ACC112 (cell line): ENCODE measurements around the gene SAMMSON.

ENCODE experiments used
- H2AFZ ChIP-seq: fragments of 200-600 bp; sonication (generic); one replicate; pipeline ENCODE4 v1.6.0; 2017; ENCODE audit warnings: antibody characterized with exemption, low read length; ENCODE audit not compliant: unreplicated experiment
- H3K27ac ChIP-seq: fragments of 200-600 bp; sonication (generic); 2 replicates; pipeline ENCODE4 v1.5.1; 2014; ENCODE audit warnings: low read depth, mild to moderate bottlenecking, antibody characterized with exemption, low read length, moderate library complexity
- H3K27me3 ChIP-seq: fragments of 200-600 bp; sonication (generic); 2 replicates; pipeline ENCODE4 v1.6.1; 2014; ENCODE audit warnings: mild to moderate bottlenecking, antibody characterized with exemption, low read length, moderate library complexity, mixed read lengths; ENCODE audit not compliant: insufficient read depth
- H3K36me3 ChIP-seq: fragments of 200-600 bp; sonication (generic); 2 replicates; pipeline ENCODE4 v1.6.1; 2016; ENCODE audit warnings: mild to moderate bottlenecking, antibody characterized with exemption, low read length, moderate library complexity, mixed read lengths; ENCODE audit not compliant: insufficient read depth
- H3K4me1 ChIP-seq: fragments of 200-600 bp; sonication (generic); one replicate; pipeline ENCODE4 v1.6.1; 2016; ENCODE audit warnings: low read length, mixed read lengths; ENCODE audit not compliant: insufficient read depth, unreplicated experiment, control insufficient read depth
- H3K4me3 ChIP-seq: fragments of 200-600 bp; sonication (generic); 2 replicates; pipeline ENCODE4 v1.5.1; 2014; ENCODE audit warnings: mild to moderate bottlenecking, low read depth, low read length
- H3K79me2 ChIP-seq: fragments of 200-600 bp; sonication (generic); one replicate; pipeline ENCODE4 v1.6.0; 2016; ENCODE audit warnings: low read length; ENCODE audit not compliant: control insufficient read depth, unreplicated experiment, insufficient read depth

Gene SAMMSON

DNA sequence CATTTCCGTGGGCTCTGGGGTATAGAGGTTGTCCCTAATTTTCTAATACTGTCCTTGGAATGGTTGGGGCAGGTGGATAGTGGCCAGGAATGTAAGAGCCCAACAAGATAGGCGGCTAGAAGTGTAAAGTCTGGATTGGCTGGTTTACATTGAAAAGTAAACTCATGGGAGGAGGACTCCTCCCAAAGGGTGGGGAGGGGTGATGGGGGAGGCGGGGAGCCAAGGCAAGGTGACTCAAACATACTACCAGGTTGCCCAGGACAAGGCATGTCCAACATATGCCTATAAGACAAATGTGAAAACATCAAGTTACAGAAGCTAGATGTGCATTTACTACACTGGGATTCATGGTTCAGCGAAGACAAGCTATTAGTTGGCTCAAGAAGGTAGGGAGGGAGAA is 14.3 kb upstream of the SAMMSON start:
- no peaks in the 10 kb centered on the region for H3K4me1 ChIP-seq
- H3K27ac ChIP-seq, result no peak overlapping the region
- no peaks in the 10 kb centered on the region for H3K79me2 ChIP-seq
- H3K27me3 ChIP-seq, result peaks cover 48% of the 10 kb centered on the region
- H3K4me3 ChIP-seq, result no peak overlapping the region
- H2AFZ ChIP-seq, result no peak overlapping the region
- no peaks in the 10 kb centered on the region for H3K36me3 ChIP-seq

DNA sequence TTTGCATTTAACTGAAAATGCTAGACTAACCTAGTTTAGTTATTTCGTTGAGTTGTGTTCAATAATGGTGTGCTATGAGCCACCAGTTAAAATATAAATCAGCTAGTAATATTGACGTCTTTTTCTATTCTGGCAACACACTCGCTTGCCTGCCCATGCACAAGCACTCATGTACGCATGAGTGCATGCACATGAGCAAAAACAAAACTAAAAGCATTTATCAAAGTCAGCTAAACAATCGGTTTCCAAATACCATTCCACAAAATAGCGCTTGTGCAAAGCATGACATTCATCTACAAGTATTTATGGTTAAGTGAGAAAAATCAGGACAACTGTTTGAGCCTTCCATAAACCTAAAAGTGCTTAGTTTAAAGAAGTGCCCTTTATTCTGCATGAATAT is 13.1 kb upstream of the SAMMSON start:
- Histone ChIP-seq H3K79me2 (no peaks in the 10 kb centered on the region), H3K27me3 (peaks cover 55% of the 10 kb centered on the region), H3K4me3 (no peak overlapping the region), H3K36me3 (no peaks in the 10 kb centered on the region), H2AFZ (no peak overlapping the region), H3K27ac (no peak overlapping the region), H3K4me1 (no peaks in the 10 kb centered on the region)

DNA sequence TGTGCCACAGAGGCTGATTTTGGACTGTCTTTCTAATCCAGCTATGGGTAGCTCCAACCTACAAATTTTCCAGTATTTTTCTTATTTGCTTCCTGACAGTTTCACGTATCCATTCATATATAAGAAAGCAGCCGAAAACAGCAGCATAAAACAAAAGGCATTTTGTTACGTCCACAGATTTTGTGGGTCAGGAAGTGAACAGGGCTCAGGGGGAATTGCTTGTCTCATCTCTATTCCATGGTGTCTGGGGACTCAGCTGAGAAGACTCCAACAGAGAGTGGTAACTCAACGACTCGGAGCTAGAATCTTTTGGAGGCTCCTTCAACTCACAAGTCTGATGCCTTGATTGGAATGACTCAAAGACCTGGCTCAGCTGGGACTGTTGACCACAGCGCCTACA is 11.7 kb upstream of the SAMMSON start:
- Histone ChIP-seq H3K27ac (no peak overlapping the region), H3K79me2 (no peaks in the 10 kb centered on the region)

DNA sequence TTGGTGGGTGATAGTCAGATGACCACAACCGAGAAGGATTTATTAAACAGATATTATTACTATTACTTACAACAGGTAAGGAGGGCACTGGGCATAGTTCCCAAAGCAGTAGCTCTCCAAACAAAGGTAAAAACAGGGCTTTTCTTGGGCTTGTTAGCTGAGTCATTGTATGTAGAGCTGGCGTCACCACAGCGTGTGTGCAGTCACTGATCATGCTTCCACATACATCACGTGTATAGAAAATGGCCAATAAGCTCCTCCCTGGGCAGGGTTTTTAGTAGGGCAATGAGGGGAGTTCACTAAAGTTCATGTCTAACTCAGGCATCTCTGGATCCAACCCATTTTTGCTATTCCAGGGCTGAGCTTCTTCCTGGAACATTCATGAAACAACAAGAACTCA is 5.8 kb upstream of the SAMMSON start:
- Histone ChIP-seq H3K27ac (no peak overlapping the region), H3K27me3 (peaks cover 46% of the 10 kb centered on the region), H3K79me2 (no peaks in the 10 kb centered on the region), H3K4me1 (no peaks in the 10 kb centered on the region), H2AFZ (no peak overlapping the region), H3K36me3 (no peaks in the 10 kb centered on the region), H3K4me3 (no peak overlapping the region)

More for the DNA sequence above, 11.7 kb upstream of the SAMMSON start:
- no peak overlapping the region for H2AFZ ChIP-seq
- no peaks in the 10 kb centered on the region for H3K4me1 ChIP-seq
- H3K4me3 ChIP-seq, result no peak overlapping the region
- H3K36me3 ChIP-seq, result no peaks in the 10 kb centered on the region
- peaks cover 64% of the 10 kb centered on the region for H3K27me3 ChIP-seq

DNA sequence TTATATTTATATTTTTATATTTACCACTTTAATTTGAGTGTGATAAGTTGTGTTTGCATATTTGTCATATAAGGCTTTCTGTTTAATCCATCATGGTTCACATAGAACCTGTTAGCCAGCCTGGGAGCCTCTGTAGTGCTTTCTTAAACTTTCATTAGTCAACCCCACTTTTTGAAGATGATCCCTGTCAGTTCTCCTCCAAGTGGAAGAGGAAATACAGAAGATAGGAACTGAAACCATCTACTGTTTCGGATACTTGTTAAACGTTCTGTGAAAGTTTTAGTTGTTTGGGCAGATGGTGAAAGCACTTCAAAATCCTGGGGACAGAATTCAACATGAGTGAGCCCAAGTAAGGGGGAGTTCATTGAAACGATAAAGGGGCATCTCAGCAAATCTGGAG is 4.6 kb upstream of the SAMMSON start:
- H3K27ac ChIP-seq, result no peak overlapping the region
- peaks cover 44% of the 10 kb centered on the region for H3K27me3 ChIP-seq
- H2AFZ ChIP-seq, result no peak overlapping the region
- no peaks in the 10 kb centered on the region for H3K36me3 ChIP-seq
- H3K4me3 ChIP-seq, result no peak overlapping the region
- H3K4me1 ChIP-seq, result no peaks in the 10 kb centered on the region
- H3K79me2 ChIP-seq, result no peaks in the 10 kb centered on the region

DNA sequence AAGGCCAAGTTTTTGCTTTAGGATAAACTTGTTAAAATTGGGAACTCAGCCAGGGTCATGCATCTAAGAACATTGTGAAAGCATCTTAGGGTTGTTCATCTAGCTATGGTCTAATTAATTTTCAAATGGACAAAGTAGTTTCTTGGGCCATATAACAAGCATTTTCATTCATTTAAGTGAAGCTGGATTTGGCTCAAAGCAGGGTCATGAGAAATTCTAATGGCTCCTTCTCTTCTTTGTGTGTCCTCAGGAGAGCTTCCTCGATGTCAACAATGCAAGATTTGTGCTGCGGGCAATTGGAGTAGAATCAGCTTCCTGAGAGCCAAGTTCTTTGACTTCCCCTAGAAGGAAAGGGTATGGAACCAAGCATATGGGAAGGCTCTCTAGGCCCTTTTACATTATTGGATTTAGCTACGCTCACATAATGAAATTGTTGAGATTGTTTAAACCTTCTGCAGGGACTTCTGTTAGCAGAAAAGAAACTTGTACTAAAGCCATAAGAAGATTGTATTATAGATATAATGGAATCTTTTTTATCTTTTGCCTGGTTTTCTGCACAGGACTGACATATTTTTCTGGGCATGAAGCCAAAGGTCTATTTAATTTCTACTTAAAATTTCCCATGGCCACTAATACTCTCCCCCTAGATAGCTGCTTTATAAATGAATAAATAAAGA is 1.8 kb upstream of the SAMMSON start:
- peaks cover 26% of the 10 kb centered on the region for H3K27me3 ChIP-seq
- no peaks in the 10 kb centered on the region for H3K79me2 ChIP-seq
- H3K36me3 ChIP-seq, result no peaks in the 10 kb centered on the region
- no peaks in the 10 kb centered on the region for H3K4me1 ChIP-seq
- no peak overlapping the region for H3K27ac ChIP-seq
- no peak overlapping the region for H2AFZ ChIP-seq
- no peak overlapping the region for H3K4me3 ChIP-seq

DNA sequence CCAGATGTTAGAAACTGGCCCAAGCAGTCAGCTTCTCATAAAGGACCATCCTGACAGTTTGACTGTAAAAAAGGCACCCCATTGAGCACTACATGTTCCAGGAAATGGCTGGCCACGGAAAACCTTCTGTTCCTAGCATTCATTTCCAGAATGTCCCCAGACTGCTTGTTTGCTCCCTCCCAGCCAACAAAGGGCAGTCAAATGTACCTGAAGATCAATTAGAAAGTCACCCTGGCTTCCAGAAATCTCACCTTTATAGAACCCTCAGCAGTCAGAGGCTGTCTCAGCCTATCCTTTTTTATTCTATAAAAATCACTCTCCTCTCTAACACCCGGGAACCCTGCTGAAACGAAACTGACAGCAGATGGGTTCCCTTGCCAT is 784 bp upstream of the SAMMSON start:
- Histone ChIP-seq H3K4me3 (peak overlapping the region; percentile 67), H2AFZ (peak overlapping the region; percentile 72), H3K36me3 (no peaks in the 10 kb centered on the region), H3K27me3 (peaks cover 18% of the 10 kb centered on the region), H3K4me1 (no peaks in the 10 kb centered on the region), H3K79me2 (no peaks in the 10 kb centered on the region), H3K27ac (no peak overlapping the region)

DNA sequence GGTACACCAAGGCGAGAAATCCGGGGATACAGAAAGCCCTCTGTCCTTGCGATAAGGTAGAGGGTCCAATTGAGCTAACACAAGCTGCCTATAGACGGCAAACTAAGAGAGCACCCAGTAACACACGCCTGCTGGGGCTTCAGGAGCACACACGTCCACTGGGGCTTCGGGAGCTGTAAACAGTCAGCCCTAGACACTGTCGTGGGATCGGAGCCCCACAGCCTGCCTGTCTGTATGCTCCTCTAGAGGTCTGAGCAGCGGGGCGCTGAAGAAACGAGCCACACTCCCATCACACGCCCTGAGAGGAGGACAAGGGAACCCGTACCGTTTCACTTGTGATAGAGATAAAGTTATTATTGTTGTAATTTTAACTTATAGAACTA is 486 bp downstream of the SAMMSON start:
- H3K27me3 ChIP-seq, result peaks cover 9% of the 10 kb centered on the region
- no peaks in the 10 kb centered on the region for H3K4me1 ChIP-seq
- H3K27ac ChIP-seq, result no peak overlapping the region
- H3K79me2 ChIP-seq, result no peaks in the 10 kb centered on the region
- no peak overlapping the region for H3K4me3 ChIP-seq
- no peaks in the 10 kb centered on the region for H3K36me3 ChIP-seq
- H2AFZ ChIP-seq, result no peak overlapping the region

DNA sequence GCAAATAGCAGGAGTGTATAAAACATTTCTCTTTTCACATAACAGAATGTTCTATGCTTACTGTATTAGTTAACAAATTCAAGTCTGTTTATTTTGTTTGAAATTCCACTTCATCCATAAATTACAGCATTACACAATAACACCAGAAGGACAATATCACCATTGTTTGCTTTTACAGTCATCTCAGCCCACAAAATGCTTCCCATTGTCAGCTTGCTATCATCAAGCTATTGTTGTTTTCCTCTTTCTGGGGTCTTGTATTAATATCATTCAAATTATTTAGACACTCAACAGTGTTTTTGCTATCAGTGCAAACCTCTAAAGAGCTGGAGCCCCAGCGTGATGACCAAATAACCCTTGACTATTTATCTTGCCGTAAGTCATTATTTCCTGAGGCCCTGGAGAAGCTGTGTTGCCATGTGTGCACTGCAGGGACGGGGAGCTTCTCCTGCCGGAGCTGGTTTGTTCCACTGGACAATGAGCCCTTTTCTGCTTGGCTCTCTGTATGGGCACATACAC is 1.1 kb downstream of the SAMMSON start:
- Histone ChIP-seq H3K36me3 (no peaks in the 10 kb centered on the region), H3K4me3 (no peak overlapping the region), H2AFZ (no peak overlapping the region), H3K27me3 (peaks cover 9% of the 10 kb centered on the region), H3K4me1 (no peaks in the 10 kb centered on the region), H3K79me2 (no peaks in the 10 kb centered on the region), H3K27ac (no peak overlapping the region)

DNA sequence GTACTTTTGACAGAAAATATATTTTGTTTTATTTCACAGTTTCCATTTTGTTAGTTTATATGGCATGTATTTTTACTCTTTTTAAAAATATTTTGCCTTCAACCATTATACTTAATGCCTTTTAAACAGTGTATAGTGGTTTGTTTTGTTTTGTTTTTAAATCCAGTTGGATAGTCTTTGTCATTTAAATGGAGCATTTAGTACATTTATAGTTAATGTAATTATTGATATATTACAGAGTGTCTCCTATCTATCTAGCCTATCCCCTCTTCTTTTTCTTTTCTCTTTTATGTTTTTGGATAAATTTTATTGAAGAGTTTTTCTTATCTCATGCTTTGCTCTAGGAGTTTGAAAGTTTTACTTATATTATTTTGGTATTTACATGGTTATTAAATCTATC is 3.6 kb downstream of the SAMMSON start:
- Histone ChIP-seq H3K4me1 (no peaks in the 10 kb centered on the region), H2AFZ (no peak overlapping the region), H3K79me2 (no peaks in the 10 kb centered on the region), H3K27me3 (peaks cover 7% of the 10 kb centered on the region; the same call in 1 of the 2 replicates), H3K4me3 (no peak overlapping the region), H3K27ac (no peak overlapping the region), H3K36me3 (no peaks in the 10 kb centered on the region)

DNA sequence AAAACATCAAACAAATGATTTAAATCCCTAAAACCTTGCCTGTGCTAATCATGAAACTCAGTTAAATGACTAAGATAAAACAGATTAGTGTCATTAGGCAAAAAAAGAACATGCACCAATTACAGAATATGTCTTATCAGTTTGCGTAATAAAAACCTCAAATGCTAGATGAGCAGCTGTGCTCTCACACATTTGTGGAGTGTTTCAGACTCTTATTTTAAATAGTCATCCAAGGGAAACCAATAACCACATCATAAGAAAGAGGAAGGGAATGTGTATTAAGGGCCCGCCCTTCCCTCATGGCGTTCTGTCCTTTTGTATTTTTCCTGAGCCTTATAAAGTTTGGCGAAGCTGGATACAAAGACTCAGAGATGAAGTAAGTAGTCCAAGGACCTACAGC is 6.6 kb downstream of the SAMMSON start:
- H3K4me3 ChIP-seq, result no peak overlapping the region
- H3K4me1 ChIP-seq, result no peaks in the 10 kb centered on the region
- no peak overlapping the region for H2AFZ ChIP-seq
- peaks cover 13% of the 10 kb centered on the region for H3K27me3 ChIP-seq
- no peaks in the 10 kb centered on the region for H3K79me2 ChIP-seq
- H3K27ac ChIP-seq, result no peak overlapping the region
- no peaks in the 10 kb centered on the region for H3K36me3 ChIP-seq
